Stimulated activated CD4-positive, alpha-beta T cell treated with anti-CD3 and anti-CD28 coated beads, TNF-alpha, amount 100 ng/mL, for 4 hours (primary cell): ENCODE data around the gene STON2.
"Not testable (repeated sequence)": the region's sequence is repeated elsewhere in the genome, so short reads cannot be mapped to it uniquely, and the experiment has no call there.

Experiments
- DNase-seq, 3 experiments: peaks; one replicate each; pipeline ENCODE4 v3.0.0-alpha.2; 2020; ENCODE audit warnings: low read depth in 3 of 3

Gene STON2, protein sequence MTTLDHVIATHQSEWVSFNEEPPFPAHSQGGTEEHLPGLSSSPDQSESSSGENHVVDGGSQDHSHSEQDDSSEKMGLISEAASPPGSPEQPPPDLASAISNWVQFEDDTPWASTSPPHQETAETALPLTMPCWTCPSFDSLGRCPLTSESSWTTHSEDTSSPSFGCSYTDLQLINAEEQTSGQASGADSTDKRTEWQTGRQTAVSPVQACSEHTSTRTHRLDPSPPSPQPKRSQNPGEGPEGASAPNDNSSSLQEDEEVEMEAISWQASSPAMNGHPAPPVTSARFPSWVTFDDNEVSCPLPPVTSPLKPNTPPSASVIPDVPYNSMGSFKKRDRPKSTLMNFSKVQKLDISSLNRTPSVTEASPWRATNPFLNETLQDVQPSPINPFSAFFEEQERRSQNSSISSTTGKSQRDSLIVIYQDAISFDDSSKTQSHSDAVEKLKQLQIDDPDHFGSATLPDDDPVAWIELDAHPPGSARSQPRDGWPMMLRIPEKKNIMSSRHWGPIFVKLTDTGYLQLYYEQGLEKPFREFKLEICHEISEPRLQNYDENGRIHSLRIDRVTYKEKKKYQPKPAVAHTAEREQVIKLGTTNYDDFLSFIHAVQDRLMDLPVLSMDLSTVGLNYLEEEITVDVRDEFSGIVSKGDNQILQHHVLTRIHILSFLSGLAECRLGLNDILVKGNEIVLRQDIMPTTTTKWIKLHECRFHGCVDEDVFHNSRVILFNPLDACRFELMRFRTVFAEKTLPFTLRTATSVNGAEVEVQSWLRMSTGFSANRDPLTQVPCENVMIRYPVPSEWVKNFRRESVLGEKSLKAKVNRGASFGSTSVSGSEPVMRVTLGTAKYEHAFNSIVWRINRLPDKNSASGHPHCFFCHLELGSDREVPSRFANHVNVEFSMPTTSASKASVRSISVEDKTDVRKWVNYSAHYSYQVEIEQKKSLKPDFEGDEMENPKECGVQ

DNA sequence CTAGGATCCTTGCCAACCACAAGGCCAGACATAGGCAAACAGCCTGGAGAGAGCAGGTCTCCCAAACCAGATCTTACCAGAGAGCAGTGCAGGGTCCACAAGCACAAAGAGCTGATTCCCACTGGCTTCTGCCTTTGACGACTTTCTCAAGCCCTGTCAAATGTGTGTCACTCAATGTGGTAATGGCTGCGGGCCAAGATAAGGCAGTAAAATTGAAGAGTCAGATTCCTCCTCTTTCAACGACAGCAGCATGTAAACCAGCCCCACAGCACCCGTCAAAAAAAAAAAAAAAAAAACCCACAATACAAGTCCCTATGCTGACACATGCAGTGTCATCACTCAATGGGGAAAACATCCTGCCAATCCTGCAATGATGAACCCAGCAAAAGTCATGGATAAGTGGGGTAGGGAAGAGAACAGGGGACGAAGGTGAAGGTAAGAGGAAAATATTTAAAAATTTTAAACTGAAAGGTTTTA, at the start of gene STON2:
Gene STON2 (minus strand): TSS at position 123 of the 477 bp plus-strand sequence. CDS start 1,942 bp downstream, outside the sequence.
- no peak for DNase-seq

DNA sequence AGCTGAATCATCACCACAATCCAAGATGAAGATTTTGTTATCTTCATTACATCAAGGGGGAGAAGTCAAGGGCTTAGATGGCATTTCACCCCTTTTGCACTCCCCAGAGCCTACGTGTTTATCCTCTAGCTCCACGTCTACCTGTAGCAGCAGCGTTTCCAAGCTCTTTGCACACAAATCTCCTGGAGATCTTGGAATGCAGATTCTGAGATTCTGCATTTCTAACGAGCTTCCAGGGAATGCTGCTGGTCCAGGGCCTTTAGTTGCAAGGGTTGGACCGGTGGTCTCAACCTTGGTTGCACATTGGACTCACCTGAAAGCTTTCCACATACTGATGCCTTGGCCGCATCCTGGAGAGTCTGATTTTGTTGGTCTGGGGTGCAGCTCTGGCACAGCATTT, 49.5 kb upstream of the STON2 start:
- DNase-seq = no peak

DNA sequence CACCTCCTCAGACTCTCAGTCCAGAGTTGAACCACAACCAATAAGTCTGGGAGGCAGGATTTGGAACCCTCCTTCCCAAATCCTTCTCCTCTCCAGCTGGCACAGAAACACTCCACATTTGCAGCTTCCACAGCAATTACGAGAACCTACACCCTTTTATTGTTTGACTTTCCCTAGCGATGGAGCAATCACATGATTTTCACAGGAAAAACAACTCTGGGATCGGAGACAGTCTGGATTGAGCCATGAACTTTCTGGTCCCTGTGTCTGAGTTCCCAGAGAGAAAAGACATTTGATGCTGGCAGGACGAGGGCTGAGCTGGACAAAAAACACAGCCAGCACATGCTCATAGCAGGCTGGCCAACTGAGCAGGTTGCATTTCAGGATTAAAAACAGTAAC, 49.0 kb upstream of the STON2 start:
- DNase-seq = no peak

DNA sequence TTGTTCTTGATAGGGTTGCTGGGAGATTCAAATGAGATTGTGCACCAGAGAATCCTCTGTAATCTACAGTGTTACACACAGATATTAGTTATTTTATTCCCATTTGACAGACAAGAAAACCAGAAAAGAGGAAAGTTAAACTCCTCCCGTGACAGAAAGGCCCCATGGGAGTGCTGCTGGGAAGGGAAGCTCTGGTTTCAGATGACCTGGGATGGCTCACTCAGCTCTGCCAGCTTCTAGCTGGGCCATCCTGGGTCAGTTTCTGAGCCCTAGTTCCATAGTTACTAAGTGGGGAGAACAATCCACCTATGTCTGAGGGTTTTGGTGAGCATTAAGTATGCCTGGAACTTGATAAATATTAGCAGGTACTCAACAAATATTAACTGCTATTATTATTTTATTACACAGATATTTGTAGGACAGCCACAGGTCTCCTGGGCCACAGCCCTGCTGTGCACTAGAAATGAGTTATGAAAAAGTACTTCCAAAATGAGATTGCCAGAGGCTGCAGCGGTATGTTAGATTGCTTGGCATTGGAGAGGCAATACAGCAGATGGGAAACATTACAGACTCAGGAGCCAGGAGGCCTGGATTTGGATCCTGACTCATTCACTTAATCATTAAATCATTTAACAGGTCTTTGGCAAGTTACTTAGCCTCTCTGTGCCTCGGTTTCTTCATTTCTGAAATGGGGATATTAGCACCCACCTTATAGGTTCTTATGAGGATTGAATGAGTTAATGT, 47.1 kb upstream of the STON2 start:
- no peak for DNase-seq

DNA sequence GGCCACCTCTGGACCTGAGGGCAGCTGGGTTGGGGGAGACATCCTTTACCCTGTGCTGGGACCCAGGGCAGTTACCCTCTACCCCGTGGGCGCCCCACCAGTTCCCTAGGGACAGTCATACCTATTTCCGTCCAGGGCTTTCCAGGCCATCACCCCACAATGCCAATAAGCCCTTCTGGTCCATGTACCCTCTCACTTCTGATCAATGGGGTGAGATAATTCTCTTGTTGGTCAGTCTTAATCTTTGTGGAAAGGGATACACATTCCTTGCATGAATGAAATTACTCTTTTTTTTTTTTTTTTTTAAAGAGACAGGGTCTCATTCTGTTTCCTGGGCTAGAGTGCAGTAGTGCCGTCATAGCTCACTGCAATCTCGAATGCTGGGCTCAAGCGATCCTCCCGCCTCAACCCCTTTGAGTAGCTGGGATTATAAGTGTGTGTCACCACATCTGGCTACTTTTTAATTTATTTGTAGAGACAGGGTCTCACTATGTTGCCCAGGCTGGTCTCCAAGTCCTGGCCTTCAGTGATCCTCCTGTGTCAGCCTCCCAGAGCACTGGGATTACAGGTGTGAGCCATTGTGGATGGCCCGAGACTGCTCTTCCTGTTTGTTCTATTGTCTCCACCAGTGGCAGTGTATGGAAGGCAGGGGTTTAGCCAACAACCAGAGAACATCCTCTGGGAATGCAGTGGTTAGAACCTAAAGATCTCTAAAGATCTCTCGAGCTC, 46.3 kb upstream of the STON2 start:
- no peak for DNase-seq

DNA sequence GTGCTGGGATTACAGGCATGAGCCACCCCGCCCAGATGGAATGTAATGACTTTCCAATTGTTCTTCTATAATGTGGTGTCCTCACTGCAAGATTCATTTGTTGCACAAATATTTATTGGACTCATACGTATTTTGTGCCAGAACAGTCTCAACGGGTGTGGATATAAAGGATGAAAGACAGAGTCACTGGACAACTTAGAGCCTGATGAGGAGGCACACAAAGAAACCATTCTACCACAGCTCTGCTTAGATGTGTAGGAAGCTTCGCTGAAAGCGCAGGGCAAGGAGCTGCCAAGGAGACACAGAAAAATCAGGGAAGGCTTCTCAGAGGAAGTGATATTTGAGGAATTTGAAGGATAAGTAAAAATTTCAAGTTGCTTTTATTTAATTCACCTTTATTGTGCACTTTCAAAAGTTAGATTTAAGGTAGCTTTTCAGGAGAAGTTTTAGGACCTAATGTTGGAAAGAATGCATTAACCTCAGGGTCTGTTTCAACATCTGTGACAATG, 41.6 kb upstream of the STON2 start:
- DNase-seq = no peak

DNA sequence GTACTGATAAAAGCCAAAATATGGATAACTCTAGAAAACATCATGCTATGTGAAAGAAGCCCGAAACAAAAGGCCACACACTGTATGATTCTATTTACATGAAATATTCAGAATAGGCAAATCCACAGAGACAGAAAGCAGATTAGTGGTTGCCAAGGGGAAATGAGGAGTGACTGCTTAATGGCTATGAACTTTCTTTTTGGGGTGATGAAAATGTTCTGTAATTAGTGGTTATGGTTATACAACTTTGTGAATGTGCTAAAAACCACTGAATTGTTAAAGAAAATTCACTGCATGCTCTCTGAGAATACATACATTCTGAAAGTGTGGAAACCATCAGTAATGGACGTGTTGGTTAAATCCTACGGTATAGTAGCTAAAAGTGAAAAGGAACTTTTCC, 39.9 kb upstream of the STON2 start:
- DNase-seq = no peak

DNA sequence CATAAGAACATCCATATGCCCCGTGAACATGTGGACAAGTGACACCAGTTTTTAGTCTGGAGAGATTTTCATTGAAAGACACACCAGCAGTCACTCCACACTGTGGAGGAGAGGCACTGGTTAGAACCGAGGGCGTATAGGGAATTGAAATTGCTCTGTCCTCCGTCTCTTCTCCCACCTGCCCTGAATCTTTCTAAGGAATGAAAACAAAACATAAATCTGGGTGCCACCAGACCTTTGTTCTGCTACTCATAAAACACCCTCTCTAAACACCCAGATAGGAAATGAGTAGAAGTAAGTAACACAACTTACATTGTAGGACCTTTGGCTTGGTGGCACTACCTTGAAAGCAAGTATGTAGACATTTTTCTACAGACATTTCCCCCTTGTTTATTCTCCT, 37.1 kb upstream of the STON2 start:
- no peak for DNase-seq

DNA sequence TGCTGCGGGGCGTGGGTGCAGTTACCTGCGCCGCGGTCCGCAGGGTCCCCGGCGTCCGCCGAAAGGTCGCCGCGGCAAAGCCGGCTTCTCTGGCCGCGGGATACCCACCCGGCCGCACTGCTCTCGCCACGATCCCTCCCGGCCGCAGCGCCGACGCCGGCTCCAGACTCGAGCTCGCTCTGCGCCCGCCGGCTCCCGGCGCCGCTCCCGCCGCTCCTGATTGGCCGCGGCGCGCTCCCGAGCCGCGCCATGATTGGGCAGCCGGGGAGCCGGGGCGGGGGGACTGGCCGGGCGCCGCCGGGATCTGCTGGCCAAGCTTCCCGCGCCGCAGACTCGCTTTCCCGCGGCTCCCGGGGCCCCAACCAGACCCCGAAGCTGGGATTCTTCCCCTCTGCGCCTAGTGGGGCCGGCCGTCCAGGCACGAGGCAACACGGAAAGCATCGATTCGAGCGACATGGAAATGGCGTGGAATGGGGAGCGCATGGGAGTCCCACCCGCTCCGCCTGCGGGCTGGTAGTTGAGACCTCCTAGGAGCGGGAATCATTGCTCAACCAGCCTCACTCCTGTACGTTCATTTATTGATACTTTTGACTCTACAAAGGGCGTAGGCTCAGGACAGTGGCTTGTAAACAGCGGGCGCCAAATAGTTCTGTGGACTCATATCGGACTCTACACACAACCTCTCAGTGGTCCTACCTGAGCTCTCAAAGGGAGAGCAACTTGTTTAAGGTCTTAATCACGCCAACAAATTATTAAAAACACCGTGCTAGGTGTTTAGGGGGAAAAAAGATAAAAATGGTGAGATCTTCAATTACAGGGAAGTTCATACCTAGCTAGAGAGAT, 36.4 kb upstream of the STON2 start:
- DNase-seq = peak in 1 of 3 experiments; percentile 30

DNA sequence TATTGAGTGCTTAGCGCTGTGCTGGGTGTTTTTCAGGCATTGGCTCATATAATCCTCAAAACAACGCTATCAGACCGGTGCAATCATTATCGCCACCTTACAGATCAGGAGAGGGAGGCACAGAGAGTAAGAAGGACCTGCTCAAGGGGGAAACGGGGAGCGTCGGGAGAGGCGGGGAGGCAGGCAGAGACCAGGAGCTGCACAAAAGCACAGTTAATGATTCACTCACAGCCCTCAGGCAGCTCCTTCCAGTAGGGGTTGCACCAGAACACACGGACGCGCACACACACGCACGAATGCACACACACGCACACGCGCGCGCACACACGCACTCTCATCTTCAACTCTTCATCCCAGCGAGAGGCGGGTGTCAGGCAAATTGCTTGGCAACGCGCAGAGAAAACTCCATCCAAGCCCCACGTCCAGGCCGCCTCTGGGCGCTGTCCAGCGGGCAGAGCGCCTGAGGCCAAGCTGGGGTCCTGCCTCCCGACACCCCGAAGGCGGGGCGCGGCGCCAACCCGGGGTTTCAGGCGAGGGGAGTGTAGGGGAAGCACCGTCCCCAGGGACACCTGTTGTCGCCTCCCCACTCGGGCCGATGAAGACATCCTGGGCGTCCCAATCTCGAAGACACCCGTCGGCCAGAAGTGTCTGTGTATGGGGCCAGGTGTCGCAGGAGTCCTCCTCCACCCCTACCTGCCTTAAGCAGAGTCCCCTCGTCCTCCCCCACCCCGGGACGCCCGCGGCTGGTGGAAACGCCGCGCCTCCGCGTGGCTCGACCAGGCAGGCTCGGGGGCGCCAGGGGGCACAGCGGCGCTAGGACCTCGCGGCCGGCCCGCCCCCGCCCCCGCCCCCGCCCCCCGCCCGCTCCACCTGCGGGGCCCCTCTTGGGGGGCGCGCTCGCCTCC, 35.5 kb upstream of the STON2 start:
- no peak for DNase-seq

DNA sequence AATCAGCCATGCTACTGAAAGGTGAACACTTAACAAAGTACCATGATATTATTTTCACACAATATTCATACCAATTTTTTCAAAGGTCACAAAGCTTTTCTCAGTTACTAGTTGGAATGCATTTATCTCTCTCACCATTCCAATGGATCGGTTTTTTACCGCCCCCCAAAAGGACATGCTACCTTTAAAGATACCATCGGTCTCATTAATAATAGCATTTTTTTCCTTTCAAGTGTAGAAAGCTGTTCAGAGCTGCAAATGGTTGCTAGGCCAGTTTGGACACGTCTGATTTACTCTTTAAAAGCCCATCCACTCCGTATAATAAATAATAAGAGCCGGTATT, 34.9 kb upstream of the STON2 start:
- DNase-seq = no peak

DNA sequence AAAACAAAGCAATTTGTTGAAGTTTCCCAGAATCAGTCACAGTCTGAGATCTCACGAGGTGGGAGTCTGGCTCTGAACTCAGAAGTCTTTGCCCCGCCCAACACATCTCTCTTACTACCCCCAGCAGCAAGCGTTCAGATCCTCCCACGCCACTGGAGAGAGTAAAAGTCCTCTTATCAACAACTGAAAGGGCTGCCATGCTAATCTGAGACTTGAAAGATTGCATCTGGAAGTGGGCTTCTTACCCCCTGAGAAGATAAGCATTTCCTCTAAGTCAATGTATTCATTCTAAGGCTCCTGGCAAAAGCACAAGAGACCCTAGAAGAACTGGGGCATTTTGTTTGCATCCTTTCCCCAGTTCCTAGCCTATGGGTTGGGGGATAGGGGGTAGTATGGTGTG, 34.1 kb upstream of the STON2 start:
- DNase-seq = no peak

DNA sequence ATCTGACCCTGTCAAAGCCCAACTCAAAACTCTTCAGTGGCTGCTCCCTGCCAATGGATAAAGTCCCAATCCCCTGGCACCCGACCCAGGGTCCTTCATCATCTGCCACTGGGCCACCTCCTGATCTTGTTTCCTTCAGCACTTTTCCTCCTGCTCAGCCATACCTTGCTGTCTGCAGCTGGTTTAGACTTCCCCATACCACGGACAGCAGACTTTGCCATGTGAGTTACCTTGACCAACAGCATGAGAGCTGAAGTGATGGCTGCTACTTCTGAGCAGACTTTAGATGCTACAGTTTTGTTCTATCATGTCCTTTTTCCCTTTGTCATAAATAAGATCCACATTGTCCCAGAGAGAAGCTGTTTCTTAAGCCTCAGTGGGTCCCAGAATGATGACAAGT, 33.3 kb upstream of the STON2 start:
- DNase-seq = no peak

DNA sequence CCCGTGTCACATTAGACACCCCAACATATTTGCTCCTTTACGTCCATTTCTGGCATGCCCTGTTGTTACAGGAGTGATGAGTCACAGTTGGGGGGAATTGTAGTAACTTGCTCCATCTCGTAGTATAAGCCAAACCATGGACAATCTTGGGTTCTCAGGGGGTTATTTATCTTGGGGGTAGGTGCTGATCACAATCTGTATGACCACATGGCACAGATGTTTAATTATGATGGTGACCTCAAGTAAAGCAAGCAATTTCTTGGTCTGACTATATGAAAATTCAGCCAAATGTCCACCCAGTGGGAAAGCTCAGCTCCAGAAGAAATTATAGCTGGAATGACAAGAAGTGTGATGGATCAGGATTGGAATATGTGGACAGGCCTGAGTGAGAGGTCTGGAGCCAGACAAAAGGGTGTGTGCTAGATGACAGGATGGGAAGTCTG, 32.1 kb upstream of the STON2 start:
- DNase-seq = no peak

DNA sequence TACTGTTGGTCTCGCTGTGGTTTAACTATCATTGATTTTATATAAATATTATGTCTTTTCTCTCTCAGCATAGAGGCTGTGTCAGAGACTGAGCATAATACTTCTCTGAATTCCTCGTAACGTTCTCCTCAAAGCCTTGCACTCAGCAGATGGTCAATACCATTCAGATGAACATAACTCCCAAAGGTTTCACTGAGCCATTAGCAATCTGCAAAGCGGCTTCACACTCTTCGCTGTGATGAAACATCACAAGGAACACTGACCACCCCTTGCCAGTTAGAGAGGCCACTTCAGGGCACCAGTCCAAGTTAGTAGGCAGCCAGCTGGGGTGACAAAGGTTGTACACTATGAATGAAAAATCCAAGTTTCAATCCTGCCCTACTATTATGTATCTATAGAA, 30.1 kb upstream of the STON2 start:
- no peak for DNase-seq

DNA sequence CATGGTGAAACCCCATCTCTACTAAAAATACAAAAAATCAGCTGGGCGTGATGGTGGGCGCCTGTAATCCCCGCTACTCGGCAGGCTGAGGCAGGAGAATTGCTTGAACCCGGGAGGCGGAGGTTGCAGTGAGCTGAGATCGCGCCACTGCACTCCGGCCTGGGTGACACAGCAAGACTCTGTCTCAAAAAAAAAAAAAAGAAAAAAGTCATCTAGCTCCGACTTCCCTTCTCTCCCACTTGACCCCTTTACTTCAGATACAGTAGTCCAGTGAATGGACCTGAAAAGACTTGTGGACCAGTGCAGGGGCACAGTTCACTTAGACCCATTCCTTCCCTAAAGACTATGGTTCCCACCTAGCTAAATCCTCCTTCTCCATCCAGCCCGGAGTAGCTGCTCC, 29.6 kb upstream of the STON2 start:
- DNase-seq = not testable (repeated sequence)

DNA sequence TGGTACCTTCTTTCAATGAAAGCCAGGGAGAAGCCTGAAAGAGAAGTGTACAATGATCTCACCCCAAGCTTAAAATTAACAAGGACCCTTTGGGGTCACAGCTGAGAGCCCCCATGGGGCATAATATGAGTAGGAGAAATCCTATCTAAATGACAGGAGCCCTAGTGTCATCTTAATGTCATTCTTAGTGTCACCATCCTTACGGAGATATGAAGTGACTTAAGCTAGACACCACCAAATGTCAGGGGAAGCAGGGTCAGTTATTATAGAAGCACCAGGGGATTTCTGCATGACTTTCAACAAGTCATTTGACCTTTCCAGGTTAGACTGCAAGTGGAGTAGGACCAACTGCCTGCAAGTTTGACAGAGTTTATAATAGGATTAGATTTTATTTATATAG, 28.9 kb upstream of the STON2 start:
- DNase-seq = no peak

DNA sequence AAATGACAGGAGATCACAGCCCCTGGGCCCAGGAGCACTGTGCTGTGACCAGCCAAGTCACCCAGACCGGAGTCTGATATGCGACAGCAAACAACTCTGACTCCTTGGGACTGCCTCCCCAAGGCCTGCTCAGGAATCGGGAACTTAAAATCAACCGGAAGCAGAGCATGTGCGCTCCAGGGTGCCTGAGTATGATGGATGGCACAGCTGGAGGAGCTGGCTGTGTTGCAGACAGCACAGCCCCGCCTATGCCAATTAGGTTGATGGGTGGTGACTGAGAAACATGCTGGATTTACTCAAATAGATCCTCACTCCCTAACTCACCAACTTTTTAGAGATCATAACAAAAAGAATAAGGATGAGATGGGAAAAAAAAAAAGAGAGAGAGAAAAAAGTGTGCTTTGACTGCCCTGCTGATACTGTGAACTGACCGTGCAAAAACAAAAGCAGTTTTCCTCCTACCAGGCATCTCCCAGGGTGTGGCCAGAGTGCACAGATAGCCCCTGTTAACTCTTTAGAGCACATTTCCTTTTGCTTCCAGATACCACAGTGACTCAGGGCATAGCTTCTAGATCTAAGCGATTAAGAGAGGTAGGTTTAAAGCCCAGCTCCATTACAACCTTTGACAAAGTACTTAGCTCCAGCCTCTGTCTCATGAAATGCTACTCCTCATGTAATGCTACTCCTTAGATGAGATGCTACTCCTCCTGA, 27.4 kb upstream of the STON2 start:
- no peak for DNase-seq
